ENCODE data around the gene ISL2.

ISL2 gene

GRCh38 chr15:76341366-76342057 lies 4.9 kb downstream of the ISL2 start:
- DNase-seq (ENCODE audit: low spot score), result no peak

GRCh38 chr15:76342058-76342381 lies 5.4 kb downstream of the ISL2 start:
- no peak for DNase-seq (ENCODE audit: low spot score)

GRCh38 chr15:76342382-76343201 lies 6.0 kb downstream of the ISL2 start:
- no peak for DNase-seq (ENCODE audit: low spot score)

GRCh38 chr15:76343313-76343996 lies 6.9 kb downstream of the ISL2 start:
- no peak for DNase-seq (ENCODE audit: low spot score)

GRCh38 chr15:76344893-76345582 lies 8.5 kb downstream of the ISL2 start:
- no peak for DNase-seq (ENCODE audit: low spot score)

- DNase-seq (ENCODE audit: low spot score), result no peak
Observed at GRCh38 chr15:76345583-76345879, 9.0 kb downstream of the ISL2 start.

- DNase-seq (ENCODE audit: low spot score), result no peak
Observed at GRCh38 chr15:76345880-76346668, 9.5 kb downstream of the ISL2 start.

- DNase-seq (ENCODE audit: low spot score), result no peak
Observed at GRCh38 chr15:76346669-76347481, 10.3 kb downstream of the ISL2 start.

GRCh38 chr15:76347482-76348055 lies 11.0 kb downstream of the ISL2 start:
- no peak for DNase-seq (ENCODE audit: low spot score)

GRCh38 chr15:76349301-76350070 lies 12.9 kb downstream of the ISL2 start:
- no peak for DNase-seq (ENCODE audit: low spot score)

- DNase-seq (ENCODE audit: low spot score), result no peak
Observed at GRCh38 chr15:76353023-76353577, 16.5 kb downstream of the ISL2 start.

GRCh38 chr15:76353903-76354302 lies 17.3 kb downstream of the ISL2 start:
- DNase-seq (ENCODE audit: low spot score), result no peak

- DNase-seq (ENCODE audit: low spot score), result no peak
Observed at GRCh38 chr15:76354823-76355440, 18.4 kb downstream of the ISL2 start.

GRCh38 chr15:76358453-76358852 lies 21.9 kb downstream of the ISL2 start:
- no peak for DNase-seq (ENCODE audit: low spot score)

GRCh38 chr15:76359152-76359551 lies 22.6 kb downstream of the ISL2 start:
- no peak for DNase-seq (ENCODE audit: low spot score)

- DNase-seq (ENCODE audit: low spot score), result no peak
Observed at GRCh38 chr15:76360416-76360815, 23.8 kb downstream of the ISL2 start.

- no peak for DNase-seq (ENCODE audit: low spot score)
Observed at GRCh38 chr15:76363251-76363650, 26.7 kb downstream of the ISL2 start.

GRCh38 chr15:76366714-76367113 lies 30.1 kb downstream of the ISL2 start:
- no peak for DNase-seq (ENCODE audit: low spot score)

All from SK-N-DZ (cell line).